K562 (cell line): ENCODE measurements around the gene SPATA33. TPM values are rescaled to one million over a fixed set of nuclear protein-coding genes. Genes with fewer than 3 reads are reported as not detected.

Source experiments
- ATF1 ChIP-seq, 2 experiments: fragments of 450-650 bp in 1 of 2; IDR thresholded peaks; 2 replicates each; pipeline ENCODE4 v1.6.1; 2016; ENCODE audit warnings: missing compliant biosample characterization in 1 of 2, missing genetic modification characterization in 1 of 2
- CBX2 ChIP-seq: fragments of 200-600 bp; sonication (generic); IDR thresholded peaks from one replicate; pipeline ENCODE4 v1.6.1; 2012; ENCODE audit warnings: mild to moderate bottlenecking, low read length, inconsistent platforms; ENCODE audit not compliant: insufficient read depth, poor library complexity, severe bottlenecking
- COPS2 ChIP-seq: fragments of 450-650 bp; conservative IDR thresholded peaks from 2 replicates; pipeline ENCODE4 v1.6.1; 2016; ENCODE audit warnings: mild to moderate bottlenecking, moderate library complexity
- DNMT1 ChIP-seq: fragments of 450-650 bp; IDR thresholded peaks from 2 replicates; pipeline ENCODE4 v1.6.1; 2016; ENCODE audit warnings: antibody characterized with exemption, mild to moderate bottlenecking
- ELF4 ChIP-seq: fragments of 450-650 bp; formaldehyde crosslinking; IDR thresholded peaks from 2 replicates; pipeline ENCODE4 v1.4.0; 2022; ENCODE audit warnings: missing genetic modification characterization
- HDAC1 ChIP-seq, 2 experiments: fragments of 450-650 bp; IDR thresholded peaks; 2 replicates each; pipeline ENCODE4 v1.6.1; 2016 to 2017; ENCODE audit warnings: inconsistent platforms in 1 of 2, mild to moderate bottlenecking in 1 of 2, moderate library complexity in 1 of 2
- HDAC6 ChIP-seq: IDR thresholded peaks from 2 replicates; pipeline ENCODE4 v1.6.1; 2012; ENCODE audit warnings: low read depth, mild to moderate bottlenecking, control low read depth, inconsistent platforms, low read length, moderate library complexity
- HNRNPLL ChIP-seq: fragments of 200-400 bp; formaldehyde crosslinking; IDR thresholded peaks from 2 replicates; pipeline ENCODE4 v1.6.1; 2017; ENCODE audit warnings: low read length, low read depth, mild to moderate bottlenecking; ENCODE audit not compliant: poor library complexity, severe bottlenecking
- KDM4B ChIP-seq, 2 experiments: fragments of 450-650 bp in 1 of 2; sonication (generic) in 1 of 2; IDR thresholded peaks; 2 replicates each; pipeline ENCODE4 v1.6.1; 2016 to 2017; ENCODE audit warnings: borderline replicate concordance in 2 of 2, antibody characterized with exemption in 1 of 2, low read depth in 1 of 2, mild to moderate bottlenecking in 1 of 2
- ZNF165 ChIP-seq: fragments of 250-450 bp; sonication (Bioruptor Pico); IDR thresholded peaks from 2 replicates; pipeline ENCODE4 v1.4.0; 2020; ENCODE audit warnings: borderline replicate concordance
- ZNF79 ChIP-seq: fragments of 250-450 bp; sonication (Bioruptor Pico); IDR thresholded peaks from 2 replicates; pipeline ENCODE4 v1.4.0; 2020; ENCODE audit warnings: low read depth, mild to moderate bottlenecking, moderate library complexity
- polyA plus RNA-seq, 8 experiments: library from polyadenylated mRNA; depleted of rRNA in 4 of 8; stranded (reverse) in 5 of 8; unstranded in 3 of 8; fragments of >200 nt; fragmentation: Nextera tagmentation in 2 of 8; fragmentation: Illumina TruSeq in 1 of 8; extraction: Ambion mirVana in 2 of 8; extraction: Trizol in 1 of 8; gene quantifications; 2 replicates each; pipeline versions ENCODE4 v1.2.1 to v1.2.3, GENCODE V29; 2011 to 2014; ENCODE audit warnings: inconsistent platforms in 1 of 8, missing spikeins in 1 of 8
- total RNA-seq, 7 experiments: library from RNA; depleted of rRNA in 6 of 7; stranded (reverse); fragments of >200 nt in 6 of 7; fragmentation: Illumina TruSeq in 2 of 7; extraction: Trizol in 2 of 7; gene quantifications; 2 replicates each; pipeline versions ENCODE4 v1.2.1 to v1.2.3, GENCODE V29; 2011 to 2021; ENCODE audit warnings: low replicate concordance in 1 of 7
- TF ChIP-seq, protein P1 (sequence below), 2 experiments: fragments of 450-650 bp in 1 of 2; sonication (generic) in 1 of 2; formaldehyde crosslinking in 1 of 2; IDR thresholded peaks; 2 replicates each; pipeline versions ENCODE4 v1.7.1 to v1.9.0; 2016 to 2022; ENCODE audit warnings: inconsistent platforms in 1 of 2, mild to moderate bottlenecking in 1 of 2, missing genetic modification reagents in 1 of 2
- TF ChIP-seq, protein P2 (sequence below): sonication (generic); formaldehyde crosslinking; IDR thresholded peaks from 2 replicates; pipeline ENCODE4 v1.4.0; 2020; ENCODE audit warnings: mild to moderate bottlenecking, missing genetic modification reagents
- TF ChIP-seq, protein P3 (sequence below): sonication (generic); formaldehyde crosslinking; IDR thresholded peaks from 2 replicates; pipeline ENCODE4 v1.8.0; 2022; ENCODE audit warnings: mild to moderate bottlenecking, low read depth, missing genetic modification reagents

The SPATA33 gene
- total and polyA plus RNA-seq, 9 of the 15 experiments (the other 6 are each of a cell fraction or from before 2014, with no cell fraction given): 4.0 to 20.0 (median 11.8) TPM

GRCh38 chr16:89658221-89658879 lies 714 bp downstream of the SPATA33 start (continued):
- TF ChIP-seq, protein P1, sequence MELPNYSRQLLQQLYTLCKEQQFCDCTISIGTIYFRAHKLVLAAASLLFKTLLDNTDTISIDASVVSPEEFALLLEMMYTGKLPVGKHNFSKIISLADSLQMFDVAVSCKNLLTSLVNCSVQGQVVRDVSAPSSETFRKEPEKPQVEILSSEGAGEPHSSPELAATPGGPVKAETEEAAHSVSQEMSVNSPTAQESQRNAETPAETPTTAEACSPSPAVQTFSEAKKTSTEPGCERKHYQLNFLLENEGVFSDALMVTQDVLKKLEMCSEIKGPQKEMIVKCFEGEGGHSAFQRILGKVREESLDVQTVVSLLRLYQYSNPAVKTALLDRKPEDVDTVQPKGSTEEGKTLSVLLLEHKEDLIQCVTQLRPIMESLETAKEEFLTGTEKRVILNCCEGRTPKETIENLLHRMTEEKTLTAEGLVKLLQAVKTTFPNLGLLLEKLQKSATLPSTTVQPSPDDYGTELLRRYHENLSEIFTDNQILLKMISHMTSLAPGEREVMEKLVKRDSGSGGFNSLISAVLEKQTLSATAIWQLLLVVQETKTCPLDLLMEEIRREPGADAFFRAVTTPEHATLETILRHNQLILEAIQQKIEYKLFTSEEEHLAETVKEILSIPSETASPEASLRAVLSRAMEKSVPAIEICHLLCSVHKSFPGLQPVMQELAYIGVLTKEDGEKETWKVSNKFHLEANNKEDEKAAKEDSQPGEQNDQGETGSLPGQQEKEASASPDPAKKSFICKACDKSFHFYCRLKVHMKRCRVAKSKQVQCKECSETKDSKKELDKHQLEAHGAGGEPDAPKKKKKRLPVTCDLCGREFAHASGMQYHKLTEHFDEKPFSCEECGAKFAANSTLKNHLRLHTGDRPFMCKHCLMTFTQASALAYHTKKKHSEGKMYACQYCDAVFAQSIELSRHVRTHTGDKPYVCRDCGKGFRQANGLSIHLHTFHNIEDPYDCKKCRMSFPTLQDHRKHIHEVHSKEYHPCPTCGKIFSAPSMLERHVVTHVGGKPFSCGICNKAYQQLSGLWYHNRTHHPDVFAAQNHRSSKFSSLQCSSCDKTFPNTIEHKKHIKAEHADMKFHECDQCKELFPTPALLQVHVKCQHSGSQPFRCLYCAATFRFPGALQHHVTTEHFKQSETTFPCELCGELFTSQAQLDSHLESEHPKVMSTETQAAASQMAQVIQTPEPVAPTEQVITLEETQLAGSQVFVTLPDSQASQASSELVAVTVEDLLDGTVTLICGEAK (IDR thresholded peaks at IDR 0.05): peak; percentile 48
- TF ChIP-seq, protein P1 (CRISPR knock-in tag; IDR thresholded peaks at IDR 0.05): no peak
- TF ChIP-seq ZNF79 (CRISPR knock-in tag): no peak
- TF ChIP-seq CBX2: no peak
- TF ChIP-seq KDM4B (IDR thresholded peaks at IDR 0.05; ENCODE audit: borderline replicate concordance in 2 of 2, low read depth in 1 of 2): no peak
- TF ChIP-seq, protein P2, sequence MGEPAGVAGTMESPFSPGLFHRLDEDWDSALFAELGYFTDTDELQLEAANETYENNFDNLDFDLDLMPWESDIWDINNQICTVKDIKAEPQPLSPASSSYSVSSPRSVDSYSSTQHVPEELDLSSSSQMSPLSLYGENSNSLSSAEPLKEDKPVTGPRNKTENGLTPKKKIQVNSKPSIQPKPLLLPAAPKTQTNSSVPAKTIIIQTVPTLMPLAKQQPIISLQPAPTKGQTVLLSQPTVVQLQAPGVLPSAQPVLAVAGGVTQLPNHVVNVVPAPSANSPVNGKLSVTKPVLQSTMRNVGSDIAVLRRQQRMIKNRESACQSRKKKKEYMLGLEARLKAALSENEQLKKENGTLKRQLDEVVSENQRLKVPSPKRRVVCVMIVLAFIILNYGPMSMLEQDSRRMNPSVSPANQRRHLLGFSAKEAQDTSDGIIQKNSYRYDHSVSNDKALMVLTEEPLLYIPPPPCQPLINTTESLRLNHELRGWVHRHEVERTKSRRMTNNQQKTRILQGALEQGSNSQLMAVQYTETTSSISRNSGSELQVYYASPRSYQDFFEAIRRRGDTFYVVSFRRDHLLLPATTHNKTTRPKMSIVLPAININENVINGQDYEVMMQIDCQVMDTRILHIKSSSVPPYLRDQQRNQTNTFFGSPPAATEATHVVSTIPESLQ (CRISPR knock-in tag): 0 out of 2 replicates have a peak, but pooled peaks have one; percentile 37
- 0 out of 4 replicates have a peak, but pooled peaks of 1 of the 2 experiments have one; percentile 10 for TF ChIP-seq HDAC1 (IDR thresholded peaks at IDR 0.05)
- no peak for TF ChIP-seq ATF1 (CRISPR knock-in tag; IDR thresholded peaks at IDR 0.05)
- 0 out of 2 replicates have a peak, but pooled peaks have one; percentile 1 for TF ChIP-seq ATF1 (tag; IDR thresholded peaks at IDR 0.05)
- TF ChIP-seq, protein P3, sequence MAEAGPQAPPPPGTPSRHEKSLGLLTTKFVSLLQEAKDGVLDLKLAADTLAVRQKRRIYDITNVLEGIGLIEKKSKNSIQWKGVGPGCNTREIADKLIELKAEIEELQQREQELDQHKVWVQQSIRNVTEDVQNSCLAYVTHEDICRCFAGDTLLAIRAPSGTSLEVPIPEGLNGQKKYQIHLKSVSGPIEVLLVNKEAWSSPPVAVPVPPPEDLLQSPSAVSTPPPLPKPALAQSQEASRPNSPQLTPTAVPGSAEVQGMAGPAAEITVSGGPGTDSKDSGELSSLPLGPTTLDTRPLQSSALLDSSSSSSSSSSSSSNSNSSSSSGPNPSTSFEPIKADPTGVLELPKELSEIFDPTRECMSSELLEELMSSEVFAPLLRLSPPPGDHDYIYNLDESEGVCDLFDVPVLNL (CRISPR knock-in tag): no peak
- no peak for TF ChIP-seq COPS2
- TF ChIP-seq DNMT1: no peak
- no peak for TF ChIP-seq HNRNPLL
- 0 out of 2 replicates have a peak, but pooled peaks have one; percentile 33 for TF ChIP-seq ZNF165 (CRISPR knock-in tag)
- peak; percentile 17; the same call in 1 of the 2 replicates for TF ChIP-seq ELF4 (CRISPR knock-in tag)
- no peak for TF ChIP-seq HDAC6
